DMS79 treated with DMSO at 0.1 percent for 48 hours (cell line): ENCODE measurements around the gene PLCB1.
A peak's percentile ranks its signal among the peaks of the same experiment; 100 is the strongest.

Experiments used
- DNase-seq: peaks from one replicate; lab custom pipeline; 2025; lab: John Stamatoyannopoulos, UW

Gene PLCB1

DNA sequence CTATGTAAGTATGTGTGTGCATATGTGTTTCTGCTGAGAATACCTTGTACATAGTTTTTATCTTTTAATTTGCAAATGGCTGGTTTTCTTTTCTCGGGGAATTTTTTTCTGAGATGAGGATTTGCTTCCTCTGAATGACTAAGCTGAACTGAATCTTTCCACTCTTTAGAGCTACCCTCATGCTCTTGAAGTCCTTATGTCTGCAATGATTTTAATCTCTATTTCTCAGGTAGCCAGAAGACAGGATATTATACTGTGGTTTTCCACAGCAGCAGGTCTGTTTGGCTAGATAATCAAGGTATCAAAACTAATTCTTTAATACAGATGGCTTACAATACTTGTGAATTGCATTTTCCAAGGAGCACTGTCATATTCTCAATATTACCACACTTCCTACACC, 114.7 kb downstream of the PLCB1 start:
- DNase-seq: no peak

DNA sequence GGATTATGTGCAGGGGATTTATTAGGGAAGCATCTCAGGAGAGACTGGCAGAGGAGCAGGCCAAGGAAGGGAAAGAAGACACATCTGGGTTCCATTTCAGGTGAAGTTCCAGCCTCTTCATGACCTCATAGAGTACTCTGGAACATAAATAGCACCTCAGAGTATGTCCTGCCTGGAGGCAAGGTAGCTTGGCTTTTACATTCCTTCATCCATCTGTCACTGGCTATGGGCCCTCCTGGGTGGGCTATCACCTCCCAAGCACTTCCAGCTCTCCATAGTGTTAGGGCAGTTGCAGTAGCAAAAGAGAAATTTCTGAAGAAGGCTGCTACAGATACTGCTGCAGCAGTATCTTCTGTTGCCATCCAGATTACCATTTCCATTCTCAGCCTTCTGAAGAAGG, 116.0 kb downstream of the PLCB1 start:
- DNase-seq: no peak

DNA sequence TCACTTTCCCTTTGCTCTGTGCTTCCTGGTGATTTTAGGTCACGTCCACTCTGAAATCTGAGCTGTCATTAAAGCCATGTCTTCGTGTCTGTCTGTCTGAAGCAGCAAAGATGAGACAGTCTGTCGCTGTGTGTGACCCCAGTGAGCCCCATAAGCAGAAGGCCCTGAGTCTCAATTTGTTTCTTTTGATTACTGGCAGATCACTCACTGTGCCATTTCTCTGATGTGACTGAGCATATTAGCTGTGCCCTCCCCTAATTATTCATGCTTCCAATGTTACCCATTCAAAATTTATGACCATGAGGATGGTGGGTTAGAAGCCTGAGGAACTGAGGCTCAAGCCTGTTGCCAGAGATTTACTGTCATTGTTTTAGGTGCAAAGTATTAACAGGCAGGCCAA, 117.6 kb downstream of the PLCB1 start:
- no peak for DNase-seq

DNA sequence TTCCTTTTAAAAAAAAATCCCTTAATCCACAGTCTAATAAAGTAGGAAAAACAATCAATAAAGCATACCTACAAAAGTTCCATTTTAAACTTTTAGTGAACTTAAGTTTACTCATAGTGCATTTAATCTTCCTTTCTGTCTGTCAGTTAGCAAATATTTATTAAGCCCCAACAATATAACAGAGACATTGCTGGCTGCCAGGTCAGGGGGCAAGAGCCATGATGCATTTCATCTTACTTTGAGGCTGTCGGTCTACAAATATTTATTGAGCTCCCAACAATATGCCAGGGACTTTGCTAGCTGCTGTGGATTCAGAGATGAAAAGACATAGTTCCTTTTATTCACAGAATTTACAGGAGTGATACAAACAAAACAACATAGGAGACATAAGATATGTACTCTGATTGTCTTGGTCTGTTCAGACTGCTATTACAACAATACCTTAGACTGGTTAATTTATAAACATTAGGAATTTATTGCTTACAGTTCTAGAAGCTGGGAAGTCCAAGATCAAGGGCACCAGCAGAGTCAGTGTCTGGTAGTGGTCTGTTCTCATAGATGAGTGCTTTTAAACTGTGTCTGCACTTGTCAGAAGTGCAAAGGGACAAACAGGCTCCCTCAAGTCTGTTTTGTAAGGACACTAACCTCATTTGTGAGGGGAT, 118.6 kb downstream of the PLCB1 start:
- DNase-seq: no peak

DNA sequence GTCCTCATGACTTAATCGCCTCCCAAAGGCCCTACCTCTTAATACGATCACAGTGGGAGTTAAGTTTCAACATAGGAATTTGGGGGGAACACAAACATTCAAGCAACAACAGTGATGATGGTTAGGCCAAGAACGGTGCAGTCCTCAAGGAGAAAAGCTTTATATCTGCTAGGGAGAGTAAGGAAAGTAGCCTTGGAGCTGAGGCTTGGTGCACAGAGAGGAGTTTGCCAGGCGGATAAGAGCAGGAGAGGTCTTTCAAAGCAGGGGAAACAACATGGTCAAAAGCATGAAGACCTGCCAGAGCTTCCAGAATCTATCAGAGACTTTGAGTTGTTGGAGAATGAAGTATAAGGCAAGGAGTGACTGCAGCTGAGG, 119.1 kb downstream of the PLCB1 start:
- DNase-seq: no peak

DNA sequence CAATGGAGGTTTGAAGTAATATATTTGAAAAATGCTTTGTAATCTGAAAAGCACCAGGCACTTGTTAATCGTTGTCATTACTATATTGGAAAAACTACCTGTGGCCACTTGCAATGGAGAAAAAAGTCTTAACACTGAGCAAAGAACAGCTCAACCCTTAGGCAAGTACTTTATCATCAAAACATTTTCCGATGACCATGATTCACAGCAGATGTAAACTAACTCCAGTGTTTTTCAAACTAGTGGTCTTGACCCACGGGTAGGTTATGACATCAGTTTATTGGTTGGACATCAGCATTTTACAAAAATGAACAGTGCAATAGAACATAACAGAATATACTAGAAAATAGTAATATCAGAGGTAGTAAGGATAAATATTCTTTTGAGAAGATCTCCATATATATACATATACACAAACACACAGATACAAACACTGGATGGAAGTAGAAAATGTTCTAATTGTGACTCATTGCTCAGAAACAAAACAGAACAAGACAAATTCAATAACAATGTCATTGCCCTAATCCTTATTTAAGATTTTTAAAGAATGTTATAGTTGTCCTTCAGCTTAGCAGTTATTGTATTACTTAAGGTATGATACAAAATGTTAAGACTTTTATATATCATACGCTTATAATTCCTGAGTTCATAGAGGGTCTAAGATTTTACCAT, 123.0 kb downstream of the PLCB1 start:
- no peak for DNase-seq

DNA sequence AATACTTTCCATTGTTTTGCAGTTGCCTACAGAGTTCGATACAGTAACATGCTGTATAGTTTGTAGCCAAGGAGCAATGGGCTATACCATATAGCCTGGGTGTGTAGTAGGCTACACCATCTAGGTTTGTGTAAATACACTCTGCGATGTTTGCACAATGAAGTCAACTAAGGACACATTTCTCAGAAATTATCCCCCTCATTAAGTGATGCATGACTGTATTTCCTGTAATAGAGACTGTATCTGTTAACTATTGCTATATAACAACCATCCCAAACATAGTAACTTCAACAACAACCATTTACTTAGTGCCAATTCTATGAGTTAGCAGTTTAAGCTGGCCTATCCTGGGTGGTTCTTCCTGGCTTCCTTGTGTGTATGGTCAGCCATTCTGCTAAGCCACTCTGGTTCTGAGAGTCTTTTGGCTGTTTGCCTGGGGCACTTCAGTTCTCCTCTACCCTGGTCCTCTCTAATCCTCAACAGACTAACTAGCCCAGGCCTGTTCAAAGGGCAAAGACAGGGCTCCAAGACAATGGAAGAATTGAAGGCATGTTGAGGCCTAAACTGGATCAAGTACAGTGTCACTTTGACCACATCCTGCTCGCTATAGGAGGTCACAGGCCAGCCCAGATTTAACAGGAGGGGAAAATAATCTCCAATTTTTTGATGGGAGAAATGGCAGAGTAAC, 124.0 kb downstream of the PLCB1 start:
- DNase-seq: peak; percentile 8

DNA sequence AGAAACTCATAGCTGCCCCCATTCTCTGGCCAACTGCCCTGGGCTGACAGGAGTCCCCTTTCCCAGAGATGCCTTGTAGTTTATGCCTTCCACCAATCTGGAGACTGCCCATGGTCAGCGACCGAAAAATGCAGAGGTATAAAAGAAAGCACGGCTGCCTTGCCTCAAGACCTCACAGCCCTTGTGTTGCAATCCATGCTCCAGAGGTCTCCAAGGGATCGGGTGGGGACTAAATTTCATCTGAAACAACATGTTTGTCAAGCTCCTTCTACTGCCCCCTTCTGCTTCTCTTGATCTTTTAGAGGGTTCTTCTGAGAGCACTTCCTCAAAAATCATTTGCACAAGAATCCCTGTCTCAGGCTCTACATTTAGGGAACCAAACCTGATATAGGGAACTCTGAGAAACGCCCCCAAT, 128.8 kb downstream of the PLCB1 start:
- DNase-seq: no peak

DNA sequence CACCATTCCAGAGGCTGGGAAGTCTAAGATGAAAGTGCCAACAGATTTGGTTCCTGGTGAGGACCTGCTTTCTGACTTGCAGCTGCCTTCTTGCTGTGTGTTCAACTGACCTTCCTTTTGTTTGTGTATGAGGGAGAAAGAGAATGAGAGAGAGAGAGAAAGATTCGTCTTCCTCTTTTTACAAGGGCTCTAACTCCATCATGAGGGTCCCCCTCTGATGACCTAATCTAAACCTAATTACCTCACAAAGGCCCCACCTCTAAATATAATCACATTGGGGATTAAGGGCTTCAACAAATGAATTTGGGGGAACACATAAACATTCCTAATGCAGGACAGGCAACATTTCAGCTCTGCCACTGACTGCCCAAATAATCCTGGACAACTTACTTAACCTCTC, 130.7 kb downstream of the PLCB1 start:
- DNase-seq: no peak

DNA sequence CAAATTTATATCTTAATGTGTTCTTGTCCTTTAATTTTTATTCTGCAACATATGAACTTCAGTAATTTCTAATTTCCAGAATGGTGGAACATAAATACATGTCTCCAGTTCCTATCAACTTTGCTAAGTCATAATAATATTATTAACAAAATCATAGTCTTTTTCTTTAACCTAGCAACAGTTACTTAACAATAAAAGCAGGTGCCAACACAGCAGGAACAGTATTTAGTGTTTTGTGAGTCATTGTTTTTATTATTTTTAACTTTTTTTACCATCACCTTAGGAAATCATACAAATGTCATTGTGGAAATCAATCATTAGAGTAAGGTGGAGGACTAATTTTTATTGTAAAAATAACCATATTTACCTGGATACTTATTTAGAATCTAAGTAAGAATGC, 133.5 kb downstream of the PLCB1 start:
- no peak for DNase-seq

DNA sequence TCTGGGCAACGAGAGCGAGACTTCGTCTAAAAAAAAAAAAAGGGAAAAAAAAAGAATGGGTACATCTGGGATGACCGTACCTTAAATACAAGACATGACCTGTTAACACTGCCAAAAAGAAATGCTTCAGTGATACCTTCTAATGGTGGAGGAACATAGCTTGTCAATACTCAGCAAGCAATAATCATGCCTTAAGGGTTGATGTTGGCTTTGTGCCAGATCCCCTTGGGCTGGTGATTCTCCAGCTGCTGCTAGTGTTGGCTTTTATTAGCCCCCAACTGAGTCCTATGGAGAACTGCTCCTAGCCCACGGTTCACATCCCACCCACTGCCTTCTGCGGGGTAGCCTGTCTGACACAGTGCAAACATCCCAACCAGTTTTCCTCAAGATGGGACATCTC, 134.9 kb downstream of the PLCB1 start:
- no peak for DNase-seq

DNA sequence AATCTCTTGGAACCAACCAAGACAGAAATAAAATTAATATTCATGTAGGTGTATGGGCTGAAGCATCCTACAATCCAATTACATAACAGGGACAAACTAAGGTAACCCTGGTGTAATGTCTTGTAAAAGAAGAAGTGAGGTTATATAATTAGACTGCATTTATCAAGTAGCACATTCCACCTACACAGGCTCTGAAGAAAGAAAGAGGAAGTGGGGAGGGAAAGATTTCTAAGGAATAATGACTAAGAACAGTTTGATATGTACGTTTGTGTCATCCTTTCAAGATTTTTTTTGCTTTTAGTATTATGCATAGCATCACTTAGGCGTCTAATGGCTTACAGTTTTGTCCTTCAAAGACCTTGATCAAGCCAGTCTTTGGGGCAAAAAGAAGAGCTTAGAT, 139.7 kb downstream of the PLCB1 start:
- no peak for DNase-seq

DNA sequence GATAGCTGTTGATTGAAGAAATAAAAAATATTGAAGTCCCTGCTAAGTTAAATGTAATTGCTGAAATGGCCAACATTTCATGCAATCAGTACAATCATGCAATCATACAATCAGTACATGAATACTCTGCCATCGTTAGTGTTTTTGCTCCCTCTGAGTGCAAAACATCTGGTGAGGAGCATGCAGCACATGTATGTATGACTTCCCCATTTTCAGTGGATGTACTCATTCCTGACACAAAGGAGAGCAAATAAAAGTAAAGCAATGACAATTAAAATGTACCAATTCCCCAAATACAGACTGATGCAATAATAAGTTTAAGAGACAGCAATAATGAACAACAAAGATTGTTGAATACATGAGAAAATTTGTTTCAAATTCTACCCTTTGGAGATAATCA, 140.7 kb downstream of the PLCB1 start:
- no peak for DNase-seq

DNA sequence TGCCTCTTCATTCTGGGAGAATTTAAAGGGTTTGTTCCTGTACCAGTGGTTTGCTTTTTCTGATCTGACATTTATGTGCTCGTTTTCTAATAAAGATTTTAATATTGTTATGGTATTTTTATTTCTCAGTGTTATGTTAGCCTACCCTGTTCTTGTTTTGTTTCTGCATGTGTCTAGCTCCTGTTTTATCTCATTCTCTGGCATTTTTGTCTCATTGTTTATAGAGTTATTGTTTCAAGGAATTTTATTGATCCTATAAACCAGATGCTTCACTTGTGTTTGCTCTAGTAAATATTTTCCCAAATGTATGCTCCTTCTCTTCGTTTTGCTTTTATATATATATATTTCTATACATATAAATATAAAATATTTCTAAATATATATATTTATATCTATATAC, 152.8 kb downstream of the PLCB1 start:
- DNase-seq: no peak

DNA sequence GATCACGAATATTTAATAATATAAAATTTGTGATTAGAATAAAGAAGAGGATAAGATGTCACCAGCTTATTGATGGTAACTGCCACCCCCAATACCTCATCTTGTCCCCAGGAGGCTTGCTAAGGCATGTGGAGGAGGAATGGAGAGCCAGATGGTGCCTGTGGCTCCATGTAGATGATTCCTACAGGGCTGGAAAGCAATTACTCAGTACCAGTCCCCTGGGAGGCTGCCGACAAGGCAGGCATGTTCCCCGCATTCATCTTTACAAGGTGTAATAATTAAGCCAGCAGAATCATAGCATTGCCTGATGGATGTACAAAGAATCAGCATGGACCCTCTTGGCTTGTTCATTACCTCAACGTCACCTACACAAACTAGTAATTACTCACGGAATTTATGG, 155.3 kb downstream of the PLCB1 start:
- DNase-seq: no peak

DNA sequence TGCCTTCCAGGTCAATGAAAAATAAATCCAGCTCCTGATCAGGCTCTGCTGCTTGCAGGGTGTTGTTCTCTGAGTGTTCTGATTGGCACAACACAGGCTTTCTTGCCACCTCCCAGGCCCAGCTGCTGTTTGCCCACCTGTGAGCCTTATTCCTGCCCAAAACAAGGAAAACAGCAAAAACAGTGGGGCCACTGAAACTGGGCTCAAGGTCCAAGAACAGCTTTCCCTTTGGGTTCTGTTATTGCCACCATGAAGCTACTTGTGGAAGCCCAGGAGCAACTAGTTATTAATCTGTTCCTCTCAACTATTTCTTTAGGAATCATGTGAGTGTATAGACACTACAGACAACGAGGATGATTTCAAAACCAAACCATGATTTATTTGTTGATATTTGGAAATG, 159.1 kb downstream of the PLCB1 start:
- no peak for DNase-seq

DNA sequence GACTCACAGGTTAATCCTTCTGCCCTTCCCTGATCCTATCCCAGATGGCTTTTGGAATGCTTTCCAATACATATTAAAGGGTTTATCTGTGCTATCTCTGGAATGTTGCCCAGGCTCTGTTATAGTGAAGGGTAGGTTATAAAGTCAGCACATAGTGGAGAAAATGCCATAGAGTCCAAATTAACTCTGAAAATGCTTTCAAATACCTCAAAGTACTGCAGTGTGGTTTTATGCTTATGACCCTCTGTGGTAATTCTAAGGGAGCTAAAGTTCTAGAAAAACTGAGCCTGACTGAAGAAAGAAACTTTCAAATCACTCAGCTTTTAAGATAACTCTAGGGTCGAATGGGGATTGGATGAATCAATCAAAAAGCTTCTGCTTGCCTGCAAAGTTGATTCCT, 159.8 kb downstream of the PLCB1 start:
- no peak for DNase-seq

DNA sequence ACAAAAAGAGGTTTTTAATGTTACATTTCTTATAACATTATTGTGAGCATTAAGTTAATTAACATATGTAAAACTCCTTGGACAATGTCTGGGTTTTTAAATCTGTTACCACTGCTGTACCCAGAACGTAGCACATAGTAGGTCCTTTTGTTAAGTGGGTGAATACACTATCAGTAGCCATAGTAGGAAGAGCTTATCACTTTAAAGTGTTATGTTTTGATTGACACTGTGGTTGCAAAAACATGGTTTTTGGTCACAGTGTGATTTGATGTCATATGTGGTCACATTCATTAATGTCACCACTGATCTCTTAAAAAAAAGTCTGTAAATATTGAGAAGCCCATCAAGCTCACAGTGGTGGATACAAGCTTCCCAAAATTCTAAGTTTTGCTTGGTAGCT, 160.7 kb downstream of the PLCB1 start:
- DNase-seq: no peak

DNA sequence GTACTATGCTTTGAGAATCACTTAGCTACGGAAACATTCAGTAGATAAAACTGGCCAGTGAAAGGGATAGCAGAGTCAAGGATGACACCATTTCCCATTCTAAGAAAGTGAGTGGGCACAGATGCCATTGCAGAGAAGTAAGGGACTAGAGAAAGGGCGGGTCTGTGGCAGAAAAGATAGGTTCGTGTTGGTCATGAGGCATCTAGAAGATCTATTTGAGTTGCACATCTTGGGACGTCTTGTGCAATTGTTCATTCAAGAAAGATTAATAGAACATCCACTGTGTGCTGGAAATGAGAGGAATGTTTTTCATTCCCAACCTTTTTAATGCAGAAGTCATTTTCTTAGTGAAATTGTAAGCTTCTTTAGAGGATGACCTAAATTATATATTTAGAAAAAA, 161.7 kb downstream of the PLCB1 start:
- no peak for DNase-seq

DNA sequence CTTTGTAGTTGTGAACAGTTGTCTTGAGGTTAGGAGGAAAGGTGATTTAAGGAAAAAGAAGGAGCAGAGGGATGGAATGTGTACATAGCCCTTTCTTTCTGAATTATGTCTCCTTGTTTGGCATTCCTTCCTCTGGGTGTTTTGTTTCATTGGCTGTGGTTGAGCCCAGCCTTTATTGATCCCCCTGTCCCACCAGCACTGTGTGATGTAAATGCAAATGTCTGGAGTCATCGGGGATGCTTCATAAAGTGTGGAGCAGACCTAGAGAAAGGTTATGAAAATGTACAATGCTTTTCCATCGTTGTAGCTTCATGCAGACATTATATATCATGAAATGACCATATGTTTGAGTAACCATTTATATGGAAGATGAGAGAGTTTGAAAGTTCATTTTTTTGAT, 164.5 kb downstream of the PLCB1 start:
- no peak for DNase-seq

DNA sequence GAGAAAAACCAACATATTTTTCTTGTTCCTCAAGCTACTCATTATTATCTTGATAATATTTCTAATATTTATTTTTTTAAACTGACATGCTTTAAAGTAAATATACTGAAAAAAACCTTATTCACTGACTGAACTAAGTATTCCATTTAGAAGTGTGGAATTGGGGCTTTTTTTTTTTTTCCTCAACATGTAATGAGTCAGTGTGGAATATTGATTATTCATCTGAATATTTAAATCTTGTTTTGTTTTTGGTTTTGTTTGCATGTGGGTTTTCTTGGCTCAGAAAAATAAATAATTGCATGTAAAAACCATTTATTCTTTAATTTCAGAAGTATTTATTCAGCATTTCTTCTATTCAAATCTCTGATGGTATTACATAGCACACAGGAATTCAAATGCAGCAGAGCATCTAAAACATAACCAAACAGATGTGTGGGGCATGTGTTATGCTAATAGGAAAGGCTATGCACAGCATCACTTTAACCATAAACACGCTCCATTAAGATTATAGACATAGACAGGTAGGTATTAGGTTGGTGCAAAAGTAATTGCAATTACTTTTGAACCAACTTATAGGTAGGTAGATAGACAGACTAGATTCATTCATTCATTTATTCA, 166.5 kb downstream of the PLCB1 start:
- no peak for DNase-seq

DNA sequence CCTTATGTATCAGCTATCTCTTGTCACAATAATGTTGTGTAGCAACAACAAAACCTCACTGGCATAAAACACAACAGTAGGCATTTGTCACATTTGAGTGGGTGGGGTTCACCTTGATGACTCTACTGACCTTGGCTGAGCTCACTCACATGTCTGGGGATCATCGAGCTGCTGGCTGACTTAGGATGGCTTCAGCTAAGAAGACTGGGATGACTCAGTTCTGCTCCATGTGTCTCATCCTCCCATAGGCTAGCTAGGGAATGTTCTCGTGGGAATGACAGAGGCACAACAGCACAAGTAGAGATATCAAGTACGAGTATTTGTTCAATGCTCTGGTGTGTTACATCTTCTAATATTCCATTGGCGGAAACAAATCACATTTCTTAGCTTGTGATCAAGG, 167.9 kb downstream of the PLCB1 start:
- DNase-seq: no peak

DNA sequence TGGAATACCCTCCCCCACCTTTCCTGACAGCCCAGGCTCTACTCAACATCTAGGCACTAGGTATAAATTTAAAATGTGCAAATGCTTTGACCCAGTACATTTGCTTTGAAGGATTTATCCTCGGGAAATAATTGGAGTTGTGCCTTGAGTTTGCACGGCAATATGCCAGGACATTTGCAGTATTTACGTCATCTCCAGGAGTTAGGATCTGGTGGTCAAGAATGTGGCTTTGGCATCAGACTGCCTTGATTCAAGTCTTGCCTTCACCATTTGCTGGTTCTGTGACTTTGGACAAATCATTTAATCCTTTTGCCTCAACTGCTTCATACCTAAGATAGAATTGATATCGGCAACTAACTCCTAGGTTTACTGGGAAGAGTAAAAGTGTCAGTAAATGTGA, 169.6 kb downstream of the PLCB1 start:
- no peak for DNase-seq
